T-cell (primary cell): ENCODE data around the gene BTD. TPM values are rescaled to one million over a fixed set of nuclear protein-coding genes. Genes with fewer than 3 reads are reported as not detected.

Experiments used
- ATAC-seq, 4 experiments: fragments of 200-7000 bp in 3 of 4; fragments of 150-1000 bp in 1 of 4; cut with Tn5 transposase; replicated peaks in 1 of 4; 1 replicate in 3 of 4; 2 replicates in 1 of 4; pipeline ENCODE4 v1.10.0; 2021; ENCODE audit warnings: moderate library complexity in 3 of 4, mild to moderate bottlenecking in 2 of 4, moderate number of reproducible peaks in 1 of 4
- CTCF ChIA-PET, 2 donors: fragments of 300-600 bp; sonication (Branson Sonifier 250); formaldehyde crosslinking; loops; one replicate each; lab custom pipeline; 2022; ENCODE audit warnings: antibody characterized with exemption in 2 of 2; lab: Charles Lee
- POLR2A ChIA-PET, 2 donors: fragments of 300-600 bp; sonication (Branson Sonifier 250); formaldehyde crosslinking; loops; one replicate each; lab custom pipeline; 2022; ENCODE audit warnings: antibody characterized with exemption in 2 of 2; lab: Charles Lee
- DNase-seq, 35 experiments: peaks; one replicate each; pipeline versions ENCODE4 v3.0.0 to v3.0.0-alpha.2; 2013 to 2023
- H3K27ac ChIP-seq: one replicate; pipeline ENCODE4 v1.5.1; 2013; ENCODE audit warnings: low read length
- H3K27me3 ChIP-seq, 2 experiments: replicated peaks in 1 of 2; 1 replicate in 1 of 2; 2 replicates in 1 of 2; pipeline versions ENCODE4 v1.6.1 to v1.7.0; 2013; ENCODE audit warnings: low read length in 1 of 2, mixed read lengths in 1 of 2; ENCODE audit not compliant: control insufficient read depth in 2 of 2, insufficient read depth in 2 of 2; ENCODE audit errors: extremely low read depth in 1 of 2
- H3K36me3 ChIP-seq, 2 donors: 1 replicate in 1 of 2; 2 replicates in 1 of 2; pipeline versions ENCODE4 v1.6.1 to v1.7.0; 2013; ENCODE audit warnings: low read length in 1 of 2; ENCODE audit not compliant: control insufficient read depth in 2 of 2, insufficient read depth in 1 of 2; ENCODE audit errors: extremely low read depth in 1 of 2
- H3K4me1 ChIP-seq, 2 experiments: 1 replicate in 1 of 2; 2 replicates in 1 of 2; pipeline versions ENCODE4 v1.6.1 to v1.7.0; 2013; ENCODE audit warnings: low read length in 2 of 2, mixed read lengths in 1 of 2; ENCODE audit not compliant: insufficient read depth in 2 of 2, control insufficient read depth in 1 of 2; ENCODE audit errors: extremely low read depth in 1 of 2
- H3K4me3 ChIP-seq, 2 donors: 1 replicate in 1 of 2; 2 replicates in 1 of 2; pipeline versions ENCODE4 v1.5.1 to v1.7.0; 2013; ENCODE audit warnings: mild to moderate bottlenecking in 2 of 2, low read length in 1 of 2, moderate library complexity in 1 of 2; ENCODE audit not compliant: control insufficient read depth in 1 of 2; ENCODE audit errors: extremely low read depth in 1 of 2
- H3K9me3 ChIP-seq: 2 replicates; pipeline ENCODE4 v1.7.0; 2013
- H3K27ac Mint-ChIP-seq, 2 donors: one replicate each; pipeline ENCODE4 v1.8.0; 2020 to 2021; ENCODE audit warnings: mild to moderate bottlenecking in 2 of 2, mixed read lengths in 2 of 2
- H3K27me3 Mint-ChIP-seq, 2 donors: one replicate each; pipeline ENCODE4 v1.8.0; 2021 to 2022; ENCODE audit warnings: mixed read lengths in 2 of 2
- H3K36me3 Mint-ChIP-seq: one replicate; pipeline ENCODE4 v1.8.0; 2021; ENCODE audit warnings: mixed read lengths
- H3K4me1 Mint-ChIP-seq, 3 donors: one replicate each; pipeline ENCODE4 v1.8.0; 2020 to 2022; ENCODE audit warnings: mixed read lengths in 3 of 3, mild to moderate bottlenecking in 1 of 3
- H3K4me3 Mint-ChIP-seq, 3 donors: one replicate each; pipeline ENCODE4 v1.8.0; 2020 to 2022; ENCODE audit warnings: mild to moderate bottlenecking in 3 of 3, mixed read lengths in 3 of 3, moderate library complexity in 3 of 3
- H3K9me3 Mint-ChIP-seq, 3 donors: one replicate each; pipeline ENCODE4 v1.8.0; 2020 to 2022; ENCODE audit warnings: mixed read lengths in 3 of 3
- WGBS: methylation state at CpG from one replicate; pipeline ENCODE4 v1.1.5; 2013; ENCODE audit warnings: missing lambda C conversion rate; ENCODE audit not compliant: insufficient coverage; 5-methylcytosine and 5-hydroxymethylcytosine counted together
- total RNA-seq, 35 experiments: library from RNA in 6 of 35; stranded (reverse) in 6 of 35; fragments of 120-200 nt in 1 of 35; gene quantifications; one replicate each; pipeline versions ENCODE4 v1.2.1 to v1.2.4 and lab custom pipeline; 2013 to 2026

The BTD gene
- total RNA-seq, 5 donors from 2014 or later (not counting 1 experiment from before 2014, with no cell fraction given) = 14.5 to 19.0 (median 17.6) TPM

- no peaks in the 10 kb centered on the region for H3K27me3 ChIP-seq
- H3K36me3 Mint-ChIP-seq = peaks cover 50% of the 10 kb centered on the region
- no peaks in the 10 kb centered on the region for H3K9me3 Mint-ChIP-seq
- H3K4me3 Mint-ChIP-seq = no peak overlapping the region
- POLR2A ChIA-PET = no interaction called here
- no peaks in the 10 kb centered on the region for H3K9me3 ChIP-seq
- CTCF ChIA-PET = no interaction called here
- H3K36me3 ChIP-seq = peaks cover 11 to 38% of the 10 kb centered on the region in 2 donors
- no peaks in the 10 kb centered on the region for H3K27me3 Mint-ChIP-seq
- no peak overlapping the region for H3K4me3 ChIP-seq
- H3K27ac ChIP-seq = no peak overlapping the region
- DNase-seq (peak in 4 of 35 experiments; percentile 1 to 17 (median 8)), ATAC-seq (peak; percentile 42 to 73 (median 61))
- H3K4me1 Mint-ChIP-seq = peaks cover 0 to 10% (median 8%) of the 10 kb centered on the region in 3 donors
- H3K27ac Mint-ChIP-seq = no peak overlapping the region
- H3K4me1 ChIP-seq = peaks cover 0 to 2% of the 10 kb centered on the region in 2 experiments
- WGBS = 60% methylated on average over 5 of the region's 7 CpGs
Measured at GRCh38 chr3:15685927-15686326, 84.4 kb downstream of the BTD start.

GRCh38 chr3:15690230-15690629 lies 88.7 kb downstream of the BTD start:
- no peaks in the 10 kb centered on the region for H3K4me1 ChIP-seq
- ChIA-PET POLR2A (interaction anchor here in 1 of 2 donors (0.7 kb wide), 1 partner anchor 24 kb away, joined by 7 read pairs; no protein-coding TSS in a partner anchor), CTCF (no interaction called here)
- Mint-ChIP-seq H3K27ac (no peak overlapping the region), H3K4me1 (peaks cover 0 to 8% (median 3%) of the 10 kb centered on the region in 3 donors), H3K9me3 (no peaks in the 10 kb centered on the region), H3K36me3 (peaks cover 59% of the 10 kb centered on the region), H3K27me3 (no peaks in the 10 kb centered on the region), H3K4me3 (no peak overlapping the region)
- H3K4me3 ChIP-seq = no peak overlapping the region
- H3K27ac ChIP-seq = no peak overlapping the region
- H3K27me3 ChIP-seq = no peaks in the 10 kb centered on the region
- DNase-seq (no peak), ATAC-seq (no peak)
- WGBS = no CpG with 5 or more reads among the region's 4 CpGs
- H3K9me3 ChIP-seq = no peaks in the 10 kb centered on the region
- H3K36me3 ChIP-seq = peaks cover 6 to 43% of the 10 kb centered on the region in 2 donors

- no peak overlapping the region for H3K27ac ChIP-seq
- no peaks in the 10 kb centered on the region for H3K27me3 ChIP-seq
- WGBS = 100% methylated on average over 2 of the region's 5 CpGs
- no peaks in the 10 kb centered on the region for H3K27me3 Mint-ChIP-seq
- peaks cover 59% of the 10 kb centered on the region for H3K36me3 Mint-ChIP-seq
- DNase-seq (no peak), ATAC-seq (no peak)
- no peaks in the 10 kb centered on the region for H3K4me1 ChIP-seq
- H3K9me3 Mint-ChIP-seq = no peaks in the 10 kb centered on the region
- peaks cover 0 to 6% (median 2%) of the 10 kb centered on the region in 3 donors for H3K4me1 Mint-ChIP-seq
- ChIA-PET CTCF (interaction anchor here in 1 of 2 donors (0.7 kb wide), 1 partner anchor 495 kb away, joined by 9 read pairs; no protein-coding TSS in a partner anchor), POLR2A (interaction anchor here in 1 of 2 donors (0.6 to 0.7 kb wide), 2 partner anchors 24 to 838 kb away, joined by 7 read pairs; no protein-coding TSS in a partner anchor)
- no peak overlapping the region for H3K4me3 Mint-ChIP-seq
- no peak overlapping the region for H3K4me3 ChIP-seq
- no peak overlapping the region for H3K27ac Mint-ChIP-seq
- H3K36me3 ChIP-seq = peaks cover 6 to 46% of the 10 kb centered on the region in 2 donors
- H3K9me3 ChIP-seq = no peaks in the 10 kb centered on the region
Measured at GRCh38 chr3:15690748-15691147, 89.2 kb downstream of the BTD start.

- no peaks in the 10 kb centered on the region for H3K9me3 Mint-ChIP-seq
- ATAC-seq = no peak
- Histone ChIP-seq H3K9me3 (no peaks in the 10 kb centered on the region), H3K4me1 (no peaks in the 10 kb centered on the region), H3K36me3 (peaks cover 6 to 32% of the 10 kb centered on the region in 2 donors), H3K27me3 (no peaks in the 10 kb centered on the region), H3K4me3 (no peak overlapping the region), H3K27ac (no peak overlapping the region)
- WGBS = no CpG with 5 or more reads among the region's 1 CpG
- ChIA-PET POLR2A (interaction anchor here in 1 of 2 donors (0.6 kb wide), 1 partner anchor 206 kb away, joined by 4 read pairs; no protein-coding TSS in a partner anchor), CTCF (no interaction called here)
- no peak overlapping the region for H3K27ac Mint-ChIP-seq
- peak in 1 of 35 experiments; percentile 7 for DNase-seq
- H3K27me3 Mint-ChIP-seq = no peaks in the 10 kb centered on the region
- peaks cover 59% of the 10 kb centered on the region for H3K36me3 Mint-ChIP-seq
- no peak overlapping the region for H3K4me3 Mint-ChIP-seq
- peaks cover 0 to 6% (median 3%) of the 10 kb centered on the region in 3 donors for H3K4me1 Mint-ChIP-seq
Measured at GRCh38 chr3:15693355-15693754, 91.8 kb downstream of the BTD start.

- Mint-ChIP-seq H3K4me1 (peaks cover 0 to 10% (median 3%) of the 10 kb centered on the region in 3 donors), H3K36me3 (peaks cover 66% of the 10 kb centered on the region), H3K27me3 (no peaks in the 10 kb centered on the region), H3K4me3 (no peak overlapping the region), H3K27ac (no peak overlapping the region), H3K9me3 (no peaks in the 10 kb centered on the region)
- 90% methylated on average over 1 of the region's 1 CpG for WGBS
- Histone ChIP-seq H3K9me3 (no peaks in the 10 kb centered on the region), H3K27me3 (no peaks in the 10 kb centered on the region), H3K36me3 (peaks cover 0 to 30% of the 10 kb centered on the region in 2 donors), H3K27ac (no peak overlapping the region), H3K4me3 (no peak overlapping the region), H3K4me1 (no peaks in the 10 kb centered on the region)
- CTCF ChIA-PET = no interaction called here
- POLR2A ChIA-PET = no interaction called here
- DNase-seq (no peak), ATAC-seq (no peak)
Measured at GRCh38 chr3:15694628-15695027, 93.1 kb downstream of the BTD start.

Other genes with a start within 250 kb of the BTD start
- 10 to 100 TPM in 4 of 5 donors, 1 to 10 TPM in 1; 8.1 to 19.9 (median 14.7) TPM for gene METTL6, start 174.2 kb upstream of the BTD start, total RNA-seq
- gene EAF1, start 174.1 kb upstream of the BTD start, total RNA-seq = 10 to 100 TPM; 17.9 to 29.7 (median 22.8) TPM
- 10 to 100 TPM in 2 of 5 donors, 1 to 10 TPM in 3; 5.1 to 11.4 (median 7.2) TPM for gene COLQ, start 80.0 kb upstream of the BTD start, total RNA-seq
- 10 to 100 TPM; 27.7 to 38.0 (median 34.2) TPM for gene HACL1, start 176 bp upstream of the BTD start, total RNA-seq
- gene ANKRD28, start 196.2 kb downstream of the BTD start, total RNA-seq = 10 to 100 TPM; 30.1 to 67.6 (median 39.0) TPM